HG02884 (cell line): Measurements from ENCODE around the gene TSPEAR.
"Not testable (repeated sequence)": the region's sequence is repeated elsewhere in the genome, so short reads cannot be mapped to it uniquely, and the experiment has no call there.

Experiments used
- ATAC-seq: cut with Tn5 transposase; IDR thresholded peaks from one replicate; pipeline ENCODE4 v1.9.1; 2021; ENCODE audit warnings: mild to moderate bottlenecking, moderate library complexity; ENCODE audit not compliant: unreplicated experiment

TSPEAR gene

DNA sequence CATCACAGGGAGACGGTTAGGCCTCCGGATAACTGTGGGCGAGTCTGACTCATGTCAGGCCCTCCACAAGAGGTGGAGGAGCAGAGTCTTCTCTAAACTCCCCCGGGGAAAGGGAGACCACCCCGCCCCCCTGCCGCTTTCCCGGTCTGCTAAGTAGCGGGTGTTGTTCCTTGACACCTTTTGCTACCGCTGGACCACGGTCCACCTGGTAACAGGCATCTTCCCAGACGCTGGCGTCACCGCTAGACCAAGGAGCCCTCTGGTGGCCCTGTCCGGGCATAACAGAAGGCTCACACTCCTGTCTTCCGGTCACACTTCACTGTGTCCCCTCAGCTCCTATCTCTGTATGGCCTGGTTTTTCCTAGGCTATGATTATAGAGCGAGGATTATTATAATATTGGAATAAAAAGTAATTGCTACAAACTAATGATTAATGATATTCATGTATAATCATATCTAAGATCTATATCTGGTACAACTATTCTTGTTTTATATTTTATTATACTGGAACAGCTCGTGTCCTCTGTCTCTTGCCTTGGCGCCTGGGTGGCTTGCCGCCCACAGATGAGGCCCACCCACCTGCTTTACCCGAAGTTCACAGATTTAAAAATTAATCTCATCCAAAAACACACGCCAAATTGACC, 231.7 kb downstream of the TSPEAR start:
- not testable (repeated sequence) for ATAC-seq

DNA sequence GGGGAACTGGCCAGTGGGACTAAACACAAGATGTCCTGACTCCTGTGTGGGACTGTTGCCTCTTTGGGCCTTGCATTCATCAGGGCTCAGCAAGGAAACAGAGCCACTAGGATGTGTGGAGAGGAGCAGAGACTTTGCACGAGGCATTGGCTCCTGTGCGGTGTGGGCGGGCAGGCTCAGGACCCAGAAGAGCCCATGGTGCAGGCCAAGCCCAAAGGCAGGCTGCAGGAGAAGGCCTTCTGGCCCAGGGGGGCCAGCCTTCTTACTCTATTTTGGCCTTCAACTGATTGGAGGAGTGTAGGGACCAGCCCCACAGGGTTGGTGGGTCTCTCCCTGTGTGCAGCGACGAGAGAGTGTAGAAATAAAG, 232.6 kb downstream of the TSPEAR start:
- no peak for ATAC-seq

DNA sequence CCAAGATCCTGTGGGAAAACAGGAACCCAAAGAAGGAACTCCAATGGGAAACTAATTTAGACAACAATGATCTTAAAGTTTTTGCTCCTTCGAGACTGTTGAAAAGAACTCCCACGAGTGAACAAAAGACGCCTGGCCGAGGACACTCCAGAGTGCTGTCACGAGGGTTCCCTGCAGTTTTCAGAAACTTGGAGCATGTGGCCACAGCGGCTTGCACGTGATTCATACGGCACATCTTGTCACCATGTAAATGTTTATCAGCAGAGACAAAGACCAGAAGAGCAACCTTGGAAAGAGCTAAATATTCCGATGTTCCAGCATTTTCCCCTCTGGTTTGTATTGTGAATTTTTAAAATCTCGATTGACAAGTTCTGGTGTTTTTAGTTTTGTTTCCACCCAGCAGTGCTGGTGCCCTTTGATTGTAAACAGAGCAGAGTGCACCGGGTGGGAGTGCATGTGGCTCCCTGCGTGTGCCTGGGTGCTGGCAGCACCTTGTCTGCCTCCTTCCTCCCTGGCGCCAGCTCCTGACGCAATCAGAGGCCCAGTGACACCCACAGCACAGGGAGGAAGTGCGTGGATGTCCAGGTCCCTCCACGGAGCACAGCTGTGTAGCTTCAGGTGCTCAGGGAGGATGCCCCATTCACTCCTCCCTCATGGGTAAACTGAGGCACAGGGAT, 233.1 kb downstream of the TSPEAR start:
- no peak for ATAC-seq

DNA sequence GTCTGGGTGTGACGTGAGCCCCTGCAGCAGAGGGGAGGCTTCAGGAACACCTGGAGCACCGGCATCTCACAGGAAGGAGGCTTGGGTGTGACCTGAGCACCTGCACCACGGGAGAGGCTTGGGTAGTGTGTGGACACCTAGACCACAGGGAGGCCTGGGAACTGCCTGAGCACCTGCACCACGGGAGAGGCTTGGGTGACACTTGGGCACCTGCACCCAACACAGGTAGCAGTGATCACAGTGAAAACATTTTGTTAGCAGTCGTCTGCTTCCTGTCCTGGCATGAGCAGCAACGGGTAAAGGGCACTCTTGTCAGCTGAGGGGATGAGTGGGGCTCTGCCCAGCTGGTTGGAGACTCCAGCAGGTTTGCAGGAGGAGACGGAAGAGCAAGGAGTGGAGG, 233.7 kb downstream of the TSPEAR start:
- no peak for ATAC-seq

DNA sequence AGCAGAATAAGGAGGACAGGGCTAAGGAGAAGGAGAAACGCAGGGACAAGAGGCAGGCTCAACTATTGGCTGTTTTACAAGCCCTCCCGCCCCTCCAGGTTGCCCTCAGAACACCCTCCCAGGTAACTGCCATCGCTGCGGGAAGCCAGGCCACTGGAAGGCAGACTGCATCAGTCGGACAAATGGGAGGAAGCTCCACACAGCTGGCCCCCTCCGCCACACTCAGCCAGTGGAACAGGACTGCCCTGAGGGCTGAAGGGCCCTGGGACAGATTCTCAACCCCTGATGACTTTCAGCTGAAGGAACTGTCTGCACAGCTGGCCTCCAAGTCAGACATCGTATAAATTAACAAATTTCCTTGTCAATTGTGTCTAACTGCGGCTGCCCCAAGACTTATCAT, 234.2 kb downstream of the TSPEAR start:
- no peak for ATAC-seq

DNA sequence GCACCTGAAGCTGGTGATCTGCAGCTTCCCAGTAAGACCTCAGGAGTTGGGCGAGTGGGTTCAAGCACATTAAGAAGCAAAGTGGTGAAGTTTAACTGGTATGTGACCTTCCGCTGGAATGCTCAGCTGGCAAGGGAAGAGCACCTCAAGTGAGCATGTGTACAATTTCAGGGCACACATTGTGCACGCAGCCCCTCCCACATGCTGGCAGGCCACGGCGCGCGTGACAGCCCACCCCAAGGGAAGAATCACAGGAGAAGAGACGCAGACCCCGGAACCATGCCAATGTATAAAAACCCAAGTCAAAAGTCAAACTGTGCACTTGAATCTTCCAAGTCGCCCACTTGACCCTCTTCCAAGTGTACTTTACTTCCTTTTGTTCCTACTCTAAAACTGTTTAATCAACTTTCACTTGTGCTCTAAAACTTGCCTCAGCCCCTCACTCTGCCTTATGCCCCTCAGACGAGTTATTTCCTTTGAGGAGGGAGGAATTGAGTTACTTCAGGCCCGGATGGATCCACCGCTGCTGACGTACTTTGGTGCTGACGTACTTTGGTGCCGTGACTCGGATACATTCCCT, 236.0 kb downstream of the TSPEAR start:
- ATAC-seq = no peak

DNA sequence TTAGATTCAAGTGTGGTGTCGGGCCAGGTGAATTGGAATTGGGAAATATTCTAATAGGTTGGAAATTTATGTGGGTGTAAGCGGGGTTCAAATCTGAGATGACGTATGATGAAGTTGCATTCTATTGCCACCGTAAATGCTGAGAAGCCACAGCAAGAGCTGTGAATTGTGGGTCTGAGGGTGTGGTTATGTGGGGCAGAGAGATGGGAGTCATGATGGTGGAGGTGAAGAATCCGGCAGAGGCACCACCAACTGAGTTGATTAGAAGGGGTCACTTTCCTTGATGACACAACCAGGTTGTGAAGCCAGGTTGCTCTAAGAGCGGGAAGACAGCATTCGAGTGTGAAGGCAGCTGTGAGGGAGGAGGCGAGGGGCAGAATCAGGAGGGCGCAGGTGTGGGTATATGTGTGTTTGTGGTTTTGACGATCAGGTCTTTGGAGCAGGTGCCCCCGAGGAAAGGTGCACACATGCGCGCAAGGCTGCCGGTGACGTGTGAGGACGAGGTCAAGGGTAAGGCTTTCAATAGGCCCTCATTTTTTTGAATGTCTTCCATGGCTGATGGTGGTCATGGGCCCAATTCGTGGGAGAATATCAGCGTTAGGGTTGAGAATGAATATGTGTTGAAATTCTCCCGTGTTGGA, 237.3 kb downstream of the TSPEAR start:
- no peak for ATAC-seq

DNA sequence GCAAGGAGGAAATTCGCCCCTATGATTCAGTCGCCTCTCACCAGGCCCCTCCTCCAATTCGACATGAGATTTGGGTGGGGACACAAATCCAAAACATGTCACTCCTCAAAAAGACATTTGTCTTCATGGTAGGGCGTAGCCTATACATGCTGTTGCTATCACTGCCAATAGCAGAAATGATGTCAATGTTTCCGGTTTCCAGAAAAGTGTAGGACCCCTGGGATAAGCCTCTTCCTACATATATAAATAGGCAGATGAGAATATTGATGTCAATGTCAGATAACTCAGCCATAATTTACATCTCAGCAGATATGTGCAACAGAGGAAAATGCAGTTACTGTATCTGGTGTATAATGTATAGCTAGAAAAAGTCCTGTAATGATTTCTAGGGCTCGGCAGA, 239.4 kb downstream of the TSPEAR start:
- no peak for ATAC-seq

DNA sequence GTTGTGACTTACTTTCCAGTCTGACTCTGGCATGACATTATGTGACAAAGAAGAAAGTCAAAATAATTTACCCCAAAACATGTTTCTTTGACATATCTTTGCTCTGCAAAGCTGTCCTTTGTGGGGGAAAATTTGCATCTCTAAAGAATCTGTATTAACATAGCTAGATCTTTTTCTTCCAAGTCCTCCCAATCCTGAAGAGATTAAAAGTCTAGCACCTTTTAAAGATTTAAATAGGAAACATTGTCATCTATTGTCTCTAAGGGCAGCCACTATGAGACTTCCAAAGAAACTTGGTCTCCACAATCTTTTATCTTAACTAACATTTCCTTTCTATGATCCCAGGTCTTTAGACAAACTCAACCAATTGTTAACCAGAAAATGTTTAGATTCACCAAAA, 240.0 kb downstream of the TSPEAR start:
- no peak for ATAC-seq

DNA sequence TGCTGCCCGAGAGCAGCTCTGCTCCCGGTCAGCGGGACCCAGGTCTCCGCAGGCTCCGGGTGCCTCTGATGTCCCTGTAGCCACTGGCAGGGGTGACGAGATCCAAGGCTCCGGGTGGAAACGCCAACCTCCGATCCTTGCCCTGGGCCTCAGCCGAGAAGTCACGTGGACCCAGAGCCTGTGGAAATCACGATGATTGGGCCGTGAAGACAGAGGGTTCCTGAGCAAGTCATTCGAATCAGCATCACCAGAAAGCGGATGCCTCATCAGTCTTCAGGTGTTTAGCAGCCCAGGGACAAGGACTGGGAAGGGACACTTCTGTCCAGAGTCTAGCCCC, 243.5 kb downstream of the TSPEAR start:
- no peak for ATAC-seq

DNA sequence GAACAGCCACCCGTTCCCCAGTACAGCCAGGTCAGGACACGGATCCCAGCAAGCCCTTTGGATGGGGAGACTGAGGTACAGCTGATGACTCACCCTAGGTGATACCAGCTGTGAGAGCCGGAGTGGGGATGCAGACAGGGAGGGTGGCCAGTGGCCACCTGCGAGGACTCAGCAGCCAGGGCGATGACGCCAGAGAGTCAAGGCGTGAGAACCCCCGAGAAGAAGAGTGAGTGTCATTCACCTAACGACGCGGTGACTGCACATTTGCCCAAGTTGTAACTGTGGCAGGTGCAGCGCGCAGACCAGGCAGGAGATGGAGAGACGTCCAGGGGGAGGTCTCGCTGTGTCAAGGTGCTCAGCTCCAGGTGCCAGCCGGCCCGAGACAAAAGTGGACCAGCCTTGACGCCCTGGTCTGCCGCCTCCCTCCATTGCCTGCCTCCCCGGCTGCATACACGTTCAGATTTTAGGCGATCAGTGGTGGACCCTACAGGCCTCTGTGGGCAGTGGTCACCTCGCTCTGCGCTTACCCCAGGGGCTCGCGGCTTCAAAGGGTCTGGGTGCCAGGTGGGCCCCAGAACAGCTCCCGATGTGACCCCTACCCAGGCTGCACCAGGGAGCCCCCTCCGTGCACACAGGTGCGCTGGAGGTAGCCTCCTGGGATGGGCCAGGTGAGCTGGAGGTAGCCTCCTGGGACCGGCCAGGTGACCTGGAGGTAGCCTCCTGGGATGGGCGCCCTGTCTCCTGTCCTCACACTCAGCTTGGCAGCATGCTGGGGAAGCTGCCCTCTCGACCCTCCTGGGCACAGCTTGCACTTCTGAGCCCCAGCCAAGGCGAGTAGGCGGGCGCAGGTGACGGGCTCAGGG, 244.1 kb downstream of the TSPEAR start:
- ATAC-seq = no peak

DNA sequence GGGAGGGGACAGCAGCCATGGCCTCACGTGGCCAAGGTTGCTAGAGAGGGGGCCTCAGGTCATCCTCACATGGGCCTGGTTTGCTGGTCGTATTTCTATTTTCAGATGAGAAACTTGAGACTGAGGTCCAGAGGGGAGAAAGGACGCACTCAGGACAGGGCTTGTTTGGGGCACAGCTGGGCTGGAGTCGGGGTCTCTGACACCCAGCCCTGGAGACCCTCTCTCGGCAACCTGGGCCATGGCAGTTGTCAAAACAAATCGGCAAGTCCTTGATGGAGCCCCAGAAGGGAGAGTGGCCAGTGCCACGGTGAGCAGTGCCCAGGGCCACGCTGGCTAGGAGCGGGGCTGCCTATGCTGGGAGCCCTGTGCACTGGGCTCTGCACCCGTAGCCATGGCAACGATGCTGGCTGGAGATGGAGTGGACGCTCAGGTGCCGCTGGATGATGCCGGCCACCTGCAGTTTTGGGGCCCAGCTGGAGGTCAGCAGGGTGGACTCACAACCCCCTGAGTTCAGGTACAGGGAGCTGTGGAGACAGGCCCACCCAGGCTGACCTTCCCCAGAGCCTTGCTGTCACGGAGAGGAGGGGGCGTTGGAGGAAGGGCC, 244.9 kb downstream of the TSPEAR start:
- ATAC-seq = no peak

DNA sequence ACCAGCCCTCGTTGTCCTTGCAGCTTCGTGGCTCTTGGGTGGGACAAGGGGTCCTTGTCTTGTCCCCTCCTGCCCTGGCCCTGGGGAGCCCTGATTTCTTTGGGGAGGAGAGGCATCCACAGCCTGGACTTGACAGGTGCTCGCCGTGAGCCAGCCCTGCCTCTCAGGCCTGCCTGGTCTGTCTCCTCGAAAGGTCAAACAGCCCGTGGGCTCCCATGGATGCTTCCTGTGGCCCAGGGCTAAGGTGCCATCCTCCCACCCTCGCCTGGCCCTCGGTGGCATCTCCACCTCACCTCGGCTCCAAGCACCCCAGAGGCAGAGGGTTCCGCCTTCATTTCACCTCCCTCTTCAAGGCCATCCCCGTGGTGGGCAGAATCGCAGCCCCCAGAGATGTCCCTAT, 247.0 kb downstream of the TSPEAR start:
- no peak for ATAC-seq

DNA sequence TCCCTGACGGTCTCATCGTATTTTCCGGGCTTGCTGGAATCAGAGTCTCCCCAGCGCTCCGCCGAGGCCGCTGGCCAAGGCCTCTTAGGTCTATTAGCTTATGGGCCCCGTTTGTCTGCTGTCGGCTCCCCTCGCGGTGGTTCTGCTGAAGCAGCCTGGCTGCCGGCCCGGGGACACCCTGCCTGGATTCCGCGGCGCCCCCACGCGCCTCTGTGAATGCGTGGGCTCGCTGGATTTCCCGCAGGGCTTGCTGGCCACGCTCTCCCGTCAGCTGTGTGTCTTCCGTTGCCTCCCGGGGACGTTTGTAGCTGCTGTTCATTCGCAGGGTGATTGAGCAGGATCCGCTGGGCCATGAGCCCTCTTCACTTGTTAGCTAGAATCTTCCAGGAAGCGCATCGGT, 247.6 kb downstream of the TSPEAR start:
- ATAC-seq = no peak

DNA sequence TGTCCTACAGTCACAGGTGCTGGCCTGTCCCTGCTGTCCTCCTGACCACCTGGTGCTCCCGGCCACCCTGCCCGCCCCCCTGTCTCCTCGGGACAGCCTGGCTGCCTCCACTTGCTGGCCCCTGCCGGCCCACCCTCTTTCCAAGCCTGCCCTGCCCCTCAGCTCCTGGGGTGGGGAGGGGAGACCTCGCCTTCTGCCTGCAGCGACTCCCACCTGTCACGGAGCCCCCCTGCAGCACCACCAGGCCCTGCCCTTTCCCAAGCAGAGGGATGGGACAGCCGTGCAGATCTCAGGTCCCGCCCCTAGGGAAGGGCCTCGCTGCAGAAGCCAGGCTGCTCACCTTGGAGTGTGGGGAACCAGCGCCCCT, 248.6 kb downstream of the TSPEAR start:
- no peak for ATAC-seq

DNA sequence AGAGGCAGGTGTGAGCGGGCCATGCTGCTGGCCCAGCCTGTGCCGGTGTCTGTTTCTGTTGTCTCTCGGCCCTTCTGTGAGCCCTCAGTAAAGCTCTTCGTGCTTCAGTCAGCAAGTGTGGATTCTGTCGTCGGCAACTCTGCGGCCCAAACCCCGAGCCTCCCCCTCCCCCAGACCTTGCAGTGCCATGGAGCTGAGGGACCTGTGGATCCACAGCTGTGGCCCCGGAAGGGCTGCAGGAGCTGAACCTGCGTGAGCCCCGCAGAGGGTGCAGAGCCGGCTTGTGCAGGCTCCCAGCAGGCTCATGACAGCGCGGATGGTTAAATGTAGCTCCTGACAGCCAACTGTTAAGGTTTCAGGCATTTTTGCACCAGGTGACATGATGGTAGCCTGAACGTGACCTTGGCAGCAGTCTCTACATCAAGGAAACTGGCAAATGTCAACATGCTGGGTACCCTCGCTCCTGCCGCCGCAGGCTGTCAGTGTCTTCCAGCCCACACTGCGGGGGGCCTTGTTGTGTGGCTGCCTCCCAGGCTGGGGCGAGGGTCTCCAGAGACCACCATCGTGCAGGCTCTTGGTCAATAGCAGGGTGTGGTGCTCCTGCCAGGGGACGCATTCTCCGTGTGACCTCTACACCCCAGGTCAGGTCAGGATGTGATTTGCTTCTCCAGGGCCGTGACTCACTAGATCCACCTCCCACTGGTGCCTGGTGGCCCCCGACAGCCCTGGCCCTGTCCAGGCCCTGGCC, 249.1 kb downstream of the TSPEAR start:
- no peak for ATAC-seq

DNA sequence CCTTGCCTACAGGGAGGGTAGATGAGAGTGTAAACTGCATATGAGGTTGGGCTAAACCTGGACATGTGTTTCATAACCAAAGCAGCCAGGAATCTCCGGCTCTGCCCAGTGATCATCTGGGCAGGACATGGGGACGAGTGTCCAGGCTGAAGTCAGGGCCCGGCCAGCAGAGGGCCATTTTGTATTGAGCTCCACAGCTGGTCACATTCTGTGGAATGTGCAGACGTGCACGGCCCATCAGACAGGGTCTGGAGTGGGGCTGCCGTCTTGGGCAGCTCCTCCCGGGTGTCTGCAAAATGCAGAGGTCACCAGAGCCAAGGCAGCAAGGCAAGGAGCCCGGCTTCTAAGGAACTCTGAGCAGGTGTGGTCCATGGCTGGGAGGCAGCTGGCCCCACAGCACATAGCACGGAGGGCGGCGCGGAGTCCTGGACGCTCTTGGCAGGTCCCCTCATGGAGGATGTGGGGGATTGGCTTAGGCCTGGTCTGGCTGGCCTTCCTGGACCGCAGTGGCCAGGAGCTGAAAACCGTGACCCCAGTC, 249.8 kb downstream of the TSPEAR start:
- no peak for ATAC-seq

DNA sequence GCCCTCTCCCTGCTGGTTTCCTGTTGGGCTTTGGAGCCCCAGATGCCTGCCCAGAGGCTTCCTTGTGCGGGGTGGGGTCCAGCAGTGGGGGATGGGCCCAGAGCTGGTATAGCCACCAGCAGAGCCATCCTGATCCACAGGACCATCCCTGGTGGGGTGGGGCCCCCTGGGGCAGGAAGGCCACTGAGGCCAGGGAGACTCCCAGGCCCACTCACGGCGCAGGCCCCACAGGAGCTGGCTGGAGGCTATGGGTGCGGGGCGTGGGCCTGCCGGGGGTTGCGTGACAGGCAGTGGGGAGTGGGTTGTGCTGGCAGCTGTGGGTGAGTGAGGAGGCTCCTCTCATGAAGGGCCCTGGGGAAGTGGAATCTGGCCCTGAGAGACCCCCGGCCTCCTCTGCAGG, 250.4 kb downstream of the TSPEAR start:
- no peak for ATAC-seq

DNA sequence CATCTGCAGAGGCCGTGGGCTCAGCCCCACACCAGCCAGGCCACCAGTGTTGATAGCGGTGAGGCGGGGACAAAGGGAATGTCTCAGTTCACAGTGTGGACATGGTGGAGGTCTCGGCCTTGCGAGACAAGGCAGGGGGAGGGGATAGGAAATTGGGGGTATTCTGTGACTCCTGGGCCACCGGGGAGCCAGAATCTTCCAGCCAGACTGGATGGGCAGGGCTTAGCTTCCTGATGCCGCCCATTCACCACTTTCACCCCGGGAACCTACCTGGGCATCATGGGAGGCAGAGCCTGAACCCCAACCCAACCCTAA, 251.0 kb downstream of the TSPEAR start:
- ATAC-seq = no peak

DNA sequence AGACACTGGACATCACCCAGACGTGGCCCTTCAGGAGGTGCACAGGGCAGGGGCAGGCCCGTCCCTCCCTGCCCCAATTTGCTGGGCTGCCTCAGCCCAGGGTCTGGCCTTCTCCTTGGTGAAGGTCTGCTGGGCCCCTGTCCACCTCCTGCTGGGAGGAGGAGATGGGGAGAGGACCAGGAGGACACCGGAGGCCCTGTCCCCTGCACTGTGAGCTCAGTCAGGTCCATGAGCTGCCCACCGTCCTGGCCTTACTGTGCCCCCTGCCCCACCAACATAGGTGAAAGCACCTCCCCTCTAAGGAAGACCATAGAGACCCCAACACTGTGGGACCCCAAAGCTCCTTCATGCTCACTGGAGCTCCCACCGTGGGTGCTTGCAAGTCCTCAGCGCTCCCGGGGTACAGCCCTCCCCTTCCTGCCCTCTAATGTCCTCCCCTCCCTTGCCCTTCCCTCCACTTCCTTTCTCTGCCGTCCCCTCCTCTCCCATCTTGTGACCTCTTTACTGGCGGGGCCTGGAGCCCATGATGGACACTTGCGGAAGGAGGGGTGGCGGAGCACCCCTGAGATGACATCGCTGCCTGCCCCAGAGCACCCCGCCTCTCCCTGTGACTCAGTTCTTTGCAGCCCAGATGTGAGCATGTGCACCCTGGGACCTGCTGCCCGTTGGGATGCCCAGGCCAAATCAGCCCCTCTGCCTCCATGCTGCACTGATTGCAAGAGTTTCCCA, 251.5 kb downstream of the TSPEAR start:
- no peak for ATAC-seq
